ENCODE measurements around the gene BCDIN3D. TPM values are rescaled to one million over a fixed set of nuclear protein-coding genes. Genes with fewer than 3 reads are reported as not detected.

Gene BCDIN3D
- total and polyA plus RNA-seq, 9 of the 15 experiments (the other 6 are each of a cell fraction or from before 2014, with no cell fraction given): 3.7 to 6.9 (median 5.6) TPM

DNA sequence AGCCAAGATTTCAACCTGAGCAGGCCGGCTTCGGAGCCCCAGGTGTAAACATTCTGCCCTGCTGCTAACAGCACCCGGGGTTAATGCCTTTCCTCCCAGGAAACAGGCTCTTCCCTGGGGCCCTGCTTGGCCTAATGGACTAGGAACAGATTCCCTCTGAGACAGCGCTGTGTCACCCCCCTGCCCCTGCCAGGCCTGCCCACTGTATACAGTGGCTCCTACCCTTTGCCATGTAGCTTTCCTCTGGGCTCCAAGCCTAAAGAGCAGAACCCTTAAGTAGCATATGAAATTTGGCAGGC, 28.3 kb upstream of the BCDIN3D start:
- no TSS peak for BruUV-seq (replicated peaks)
- Histone ChIP-seq H3K27me3 (ENCODE audit: control insufficient read depth in 2 of 2, insufficient read depth in 2 of 2, low read length in 2 of 2) (no peaks in the 10 kb centered on the region), H3K4me2 (ENCODE audit: insufficient read depth, low read length) (no peak overlapping the region), H3K27ac (ENCODE audit: extremely low read depth, low read depth, low read length) (no peak overlapping the region), H3K36me3 (ENCODE audit: control insufficient read depth, insufficient read depth, low read length) (no peaks in the 10 kb centered on the region), H2AFZ (ENCODE audit: low read depth, low read length) (no peak overlapping the region), H3K9ac (ENCODE audit: insufficient read depth in 1 of 2, low read depth in 2 of 2, low read length in 2 of 2) (no peak overlapping the region), H3K4me3 (no peak overlapping the region), H3K4me1 (replicated peaks in 1 of 2; ENCODE audit: control insufficient read depth in 2 of 2, insufficient read depth in 2 of 2, low read length in 2 of 2) (peaks cover 39 to 46% of the 10 kb centered on the region in 2 experiments), H3K79me2 (ENCODE audit: control insufficient read depth, insufficient read depth, low read length) (no peaks in the 10 kb centered on the region), H3K9me3 (replicated peaks; ENCODE audit: control insufficient read depth, insufficient read depth, low read depth, low read length) (no peaks in the 10 kb centered on the region), H3K9me1 (ENCODE audit: control insufficient read depth, insufficient read depth, low read length) (no peaks in the 10 kb centered on the region), H4K20me1 (replicated peaks; ENCODE audit: control insufficient read depth, insufficient read depth, low read length) (no peaks in the 10 kb centered on the region)
- ChIA-PET CTCF (ENCODE audit: low intra/inter-chr PET ratio) (no interaction called here), POLR2A (interaction anchor here (1.2 to 1.5 kb wide), 2 partner anchors 11 to 12 kb away, joined by 3 to 4 read pairs; no protein-coding TSS in a partner anchor)
- DNase-seq (ENCODE audit: extremely low read depth in 1 of 4, low spot score in 3 of 4) (no peak), ATAC-seq (no peak), FAIRE-seq (no peak)
- intact Hi-C loops (cut with micrococcal nuclease) (no loop called here), in situ Hi-C loops (cut with MboI) (no loop called here)
- 79% methylated on average over 4 of the region's 4 CpGs for WGBS (ENCODE audit: insufficient coverage, low coverage, missing lambda C conversion rate)
- no peak for TF ChIP-seq XRCC5 (IDR thresholded peaks at IDR 0.05; ENCODE audit: low read depth, low read length)
- TF ChIP-seq LEF1 (IDR thresholded peaks at IDR 0.05): no peak
- TF ChIP-seq ZNF780A (CRISPR knock-in tag; IDR thresholded peaks at IDR 0.05): no peak
- TF ChIP-seq ZNF431 (CRISPR knock-in tag; IDR thresholded peaks at IDR 0.05): no peak
- TF ChIP-seq, protein P1, sequence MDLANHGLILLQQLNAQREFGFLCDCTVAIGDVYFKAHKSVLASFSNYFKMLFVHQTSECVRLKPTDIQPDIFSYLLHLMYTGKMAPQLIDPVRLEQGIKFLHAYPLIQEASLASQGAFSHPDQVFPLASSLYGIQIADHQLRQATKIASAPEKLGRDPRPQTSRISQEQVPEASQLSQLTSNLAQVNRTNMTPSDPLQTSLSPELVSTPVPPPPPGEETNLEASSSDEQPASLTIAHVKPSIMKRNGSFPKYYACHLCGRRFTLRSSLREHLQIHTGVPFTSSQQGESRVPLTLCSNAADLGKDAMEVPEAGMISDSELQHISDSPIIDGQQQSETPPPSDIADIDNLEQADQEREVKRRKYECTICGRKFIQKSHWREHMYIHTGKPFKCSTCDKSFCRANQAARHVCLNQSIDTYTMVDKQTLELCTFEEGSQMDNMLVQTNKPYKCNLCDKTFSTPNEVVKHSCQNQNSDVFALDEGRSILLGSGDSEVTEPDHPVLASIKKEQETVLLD (IDR thresholded peaks at IDR 0.05): no peak
- TF ChIP-seq STAT5A (IDR thresholded peaks at IDR 0.05; ENCODE audit: borderline replicate concordance, low read length): no peak
- no peak for TF ChIP-seq MTF1 (CRISPR knock-in tag; IDR thresholded peaks at IDR 0.05; ENCODE audit: borderline replicate concordance)
- no peak for TF ChIP-seq CXXC5 (CRISPR knock-in tag; IDR thresholded peaks at IDR 0.05)
- TF ChIP-seq, protein P2, sequence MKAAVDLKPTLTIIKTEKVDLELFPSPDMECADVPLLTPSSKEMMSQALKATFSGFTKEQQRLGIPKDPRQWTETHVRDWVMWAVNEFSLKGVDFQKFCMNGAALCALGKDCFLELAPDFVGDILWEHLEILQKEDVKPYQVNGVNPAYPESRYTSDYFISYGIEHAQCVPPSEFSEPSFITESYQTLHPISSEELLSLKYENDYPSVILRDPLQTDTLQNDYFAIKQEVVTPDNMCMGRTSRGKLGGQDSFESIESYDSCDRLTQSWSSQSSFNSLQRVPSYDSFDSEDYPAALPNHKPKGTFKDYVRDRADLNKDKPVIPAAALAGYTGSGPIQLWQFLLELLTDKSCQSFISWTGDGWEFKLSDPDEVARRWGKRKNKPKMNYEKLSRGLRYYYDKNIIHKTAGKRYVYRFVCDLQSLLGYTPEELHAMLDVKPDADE (conservative IDR thresholded peaks at IDR 0.05; ENCODE audit: control insufficient read depth, low read depth, low read length): no peak
- no peak for TF ChIP-seq EP300 (IDR thresholded peaks at IDR 0.05; ENCODE audit: low read length)
- TF ChIP-seq ELF2 (CRISPR knock-in tag; IDR thresholded peaks at IDR 0.05): no peak
- no peak for TF ChIP-seq BDP1 (IDR thresholded peaks at IDR 0.05; ENCODE audit: insufficient read depth, insufficient read length)
